HepG2 (cell line): ENCODE data around the gene LHFPL6.

Source experiments
- CEBPB ChIP-seq: IDR thresholded peaks from 2 replicates; pipeline ENCODE4 v1.6.1; 2011; ENCODE audit warnings: low read depth, low read length, improper control_type of control experiment, borderline replicate concordance
- ZIK1 ChIP-seq: sonication (generic); formaldehyde crosslinking; IDR thresholded peaks from 2 replicates; pipeline ENCODE4 v1.5.0; 2020; ENCODE audit warnings: mild to moderate bottlenecking, low read depth, missing genetic modification reagents, borderline replicate concordance

DNA sequence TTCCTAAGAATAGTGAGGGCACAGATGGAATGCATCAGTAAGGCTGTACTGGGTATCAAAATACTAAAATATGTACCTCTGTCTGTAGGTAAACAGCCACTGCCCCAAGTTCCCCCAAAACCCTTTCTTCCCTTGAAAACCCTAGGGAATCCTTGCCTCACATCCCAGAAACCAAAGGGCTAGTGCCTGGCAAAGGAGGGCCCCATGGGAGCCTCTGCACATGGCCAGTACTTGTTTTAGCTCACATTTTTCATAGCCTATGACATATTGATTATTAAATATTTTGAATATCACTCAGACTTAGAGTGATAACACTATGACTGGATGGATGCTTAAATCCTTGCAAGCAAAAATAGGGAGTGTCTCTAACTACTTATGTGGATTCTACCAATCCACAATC lies 237.1 kb downstream of the LHFPL6 start:
- no peak for TF ChIP-seq ZIK1 (CRISPR knock-in tag)
- TF ChIP-seq CEBPB: no peak
